A549 (cell line): ENCODE measurements around the gene SLC38A11. TPM values are rescaled to one million over a fixed set of nuclear protein-coding genes. Genes with fewer than 3 reads are reported as not detected.

Experiments used
- ATAC-seq, 2 experiments: fragments of 200-7000 bp in 1 of 2; fragments of >200 bp in 1 of 2; cut with Nextera tagmentation in 1 of 2; cut with Tn5 transposase in 1 of 2; 3 replicates each; pipeline versions ENCODE4 v1.8.0 to v1.9.1; 2018 to 2020; ENCODE audit warnings: mild to moderate bottlenecking in 1 of 2, moderate library complexity in 1 of 2
- CTCF ChIA-PET: fragments of 300-600 bp; sonication (Branson Sonifier 250); formaldehyde crosslinking; extraction: SDS; loops from one replicate; lab custom pipeline; 2021; ENCODE audit warnings: antibody characterized with exemption, inconsistent platforms; lab: Yijun Ruan, JAX
- POLR2A ChIA-PET: fragments of 350-600 bp; formaldehyde crosslinking; extraction: SDS; loops from one replicate; lab custom pipeline; 2021; ENCODE audit warnings: antibody characterized with exemption, inconsistent platforms; lab: Yijun Ruan, JAX
- DNase-seq, 2 experiments: peaks; one replicate each; pipeline versions ENCODE4 v3.0.0 to v3.0.0-alpha.2; 2011 to 2016; ENCODE audit warnings: low read depth in 1 of 2, low spot score in 1 of 2
- FAIRE-seq: peaks from 2 replicates; lab custom pipeline; 2011; peaks lifted over from hg19 to GRCh38; lab: Jason Lieb, UNC
- H3K27ac ChIP-seq, 2 experiments: fragments of >200 bp; sonication (Bioruptor Twin); formaldehyde crosslinking; 3 replicates each; pipeline ENCODE4 v1.5.1; 2016 to 2017
- H3K4me1 ChIP-seq: fragments of >200 bp; sonication (Bioruptor Twin); formaldehyde crosslinking; 3 replicates; pipeline ENCODE4 v1.6.1; 2016
- H3K4me2 ChIP-seq: fragments of >200 bp; sonication (Bioruptor Twin); formaldehyde crosslinking; 3 replicates; pipeline ENCODE4 v1.6.1; 2016
- H3K4me3 ChIP-seq: fragments of >200 bp; sonication (Bioruptor Twin); formaldehyde crosslinking; 3 replicates; pipeline ENCODE4 v1.5.1; 2016
- H3K9me3 ChIP-seq: fragments of >200 bp; sonication (Bioruptor Twin); formaldehyde crosslinking; 3 replicates; pipeline ENCODE4 v1.6.1; 2016
- CBX2 ChIP-seq: fragments of 200-600 bp; sonication (generic); IDR thresholded peaks from 2 replicates; pipeline ENCODE4 v1.6.1; 2016; ENCODE audit warnings: low read depth, mild to moderate bottlenecking, borderline replicate concordance
- CHD4 ChIP-seq: fragments of 200-600 bp; sonication (generic); IDR thresholded peaks from 2 replicates; pipeline ENCODE4 v1.6.1; 2016; ENCODE audit warnings: antibody characterized with exemption, mild to moderate bottlenecking, borderline replicate concordance
- CTCF ChIP-seq: fragments of >200 bp; sonication (Bioruptor Twin); formaldehyde crosslinking; IDR thresholded peaks from 3 replicates; pipeline ENCODE4 v1.5.1; 2016
- EHF ChIP-seq: fragments of 250-450 bp; sonication (Bioruptor Pico); IDR thresholded peaks from 2 replicates; pipeline ENCODE4 v1.5.0; 2020; ENCODE audit warnings: mild to moderate bottlenecking
- FOSB ChIP-seq: fragments of 250-450 bp; sonication (Bioruptor Pico); IDR thresholded peaks from 2 replicates; pipeline ENCODE4 v1.5.0; 2020; ENCODE audit warnings: mild to moderate bottlenecking, moderate library complexity
- FOSL2 ChIP-seq, 2 experiments: fragments of 450-650 bp in 1 of 2; fragments of >200 bp in 1 of 2; sonication (Bioruptor Twin) in 1 of 2; formaldehyde crosslinking; IDR thresholded peaks; 2 replicates each; pipeline versions ENCODE4 v1.5.0 to v1.6.1; 2016 to 2020; ENCODE audit warnings: mild to moderate bottlenecking in 1 of 2, moderate library complexity in 1 of 2
- GATA3 ChIP-seq: IDR thresholded peaks from 2 replicates; pipeline ENCODE4 v1.6.1; 2012; ENCODE audit warnings: borderline replicate concordance
- HDAC2 ChIP-seq: fragments of 200-600 bp; sonication (generic); IDR thresholded peaks from 2 replicates; pipeline ENCODE4 v1.6.1; 2016
- JUN ChIP-seq, 2 experiments: fragments of >200 bp; sonication (Bioruptor Twin); formaldehyde crosslinking; IDR thresholded peaks; 2 replicates in 1 of 2; 3 replicates in 1 of 2; pipeline ENCODE4 v1.6.1; 2016 to 2017
- KDM5A ChIP-seq: fragments of 200-600 bp; sonication (generic); IDR thresholded peaks from 2 replicates; pipeline ENCODE4 v1.6.1; 2016; ENCODE audit warnings: antibody characterized with exemption, mild to moderate bottlenecking
- MAZ ChIP-seq: fragments of 150-350 bp; IDR thresholded peaks from 2 replicates; pipeline ENCODE4 v1.6.1; 2014; ENCODE audit warnings: antibody characterized with exemption, low read depth, low read length, borderline replicate concordance
- MYC ChIP-seq: IDR thresholded peaks from 2 replicates; pipeline ENCODE4 v1.6.1; 2012; ENCODE audit warnings: mild to moderate bottlenecking, inconsistent platforms, low read length, improper control_type of control experiment, borderline replicate concordance
- POLR2AphosphoS2 ChIP-seq: conservative IDR thresholded peaks from 2 replicates; pipeline ENCODE4 v1.6.1; 2012; ENCODE audit warnings: low read length, improper control_type of control experiment, inconsistent platforms
- RAD21 ChIP-seq, 2 experiments: fragments of >200 bp in 1 of 2; sonication (Bioruptor Twin) in 1 of 2; formaldehyde crosslinking in 1 of 2; IDR thresholded peaks in 1 of 2; conservative IDR thresholded peaks in 1 of 2; 2 replicates in 1 of 2; 3 replicates in 1 of 2; pipeline ENCODE4 v1.6.1; 2012 to 2018; ENCODE audit warnings: inconsistent platforms in 1 of 2
- RARB ChIP-seq: fragments of 250-450 bp; sonication (Bioruptor Pico); IDR thresholded peaks from 2 replicates; pipeline ENCODE4 v1.8.0; 2021; ENCODE audit warnings: mild to moderate bottlenecking, moderate library complexity
- RFX5 ChIP-seq: fragments of 450-650 bp; IDR thresholded peaks from 2 replicates; pipeline ENCODE4 v1.7.1; 2014; ENCODE audit warnings: antibody characterized with exemption, mild to moderate bottlenecking, moderate library complexity
- TFCP2L1 ChIP-seq: fragments of 250-450 bp; sonication (Bioruptor Pico); IDR thresholded peaks from 2 replicates; pipeline ENCODE4 v1.5.0; 2021; ENCODE audit warnings: mild to moderate bottlenecking
- USF2 ChIP-seq: fragments of 450-650 bp; IDR thresholded peaks from 2 replicates; pipeline ENCODE4 v1.6.1; 2014; ENCODE audit warnings: antibody characterized with exemption
- ZFP36 ChIP-seq: fragments of 450-650 bp; IDR thresholded peaks from 2 replicates; pipeline ENCODE4 v1.6.1; 2014; ENCODE audit warnings: borderline replicate concordance; ENCODE audit not compliant: partially characterized antibody
- WGBS: methylation state at CpG from one replicate; pipeline ENCODE4 v1.1.6; 2017; ENCODE audit errors: missing lambda C conversion rate; 5-methylcytosine and 5-hydroxymethylcytosine counted together
- polyA plus RNA-seq, 4 experiments: library from polyadenylated mRNA; depleted of rRNA in 3 of 4; stranded (reverse); fragments of >200 nt; fragmentation: RNase III in 1 of 4; extraction: RNeasy Plus Mini Kit Qiagen cat#74134 plus additional on column Dnase treatment in 1 of 4; gene quantifications; 2 replicates in 3 of 4; 3 replicates in 1 of 4; pipeline ENCODE4 v1.2.3, GENCODE V29; 2011 to 2017
- TF ChIP-seq, protein P1 (sequence below): fragments of 150-350 bp; IDR thresholded peaks from 2 replicates; pipeline ENCODE4 v1.6.1; 2014; ENCODE audit warnings: low read depth, mild to moderate bottlenecking, low read length
- TF ChIP-seq, protein P2 (sequence below): fragments of 250-450 bp; sonication (Bioruptor Pico); IDR thresholded peaks from 2 replicates; pipeline ENCODE4 v1.5.0; 2020; ENCODE audit warnings: low read depth, mild to moderate bottlenecking, moderate library complexity
- TF ChIP-seq, protein P3 (sequence below): fragments of 200-600 bp; sonication (generic); IDR thresholded peaks from 2 replicates; pipeline ENCODE4 v1.6.1; 2016; ENCODE audit warnings: antibody characterized with exemption, mild to moderate bottlenecking, moderate library complexity
- TF ChIP-seq, protein P4 (sequence below): IDR thresholded peaks from 2 replicates; pipeline ENCODE4 v1.6.1; 2012

The SLC38A11 gene
- polyA plus RNA-seq, 2 of the 4 experiments (the other 2 are of a cell fraction), result 0.05 to 0.22 TPM

- TF ChIP-seq EHF (CRISPR knock-in tag), result no peak
- TF ChIP-seq HDAC2, result no peak
- no peak for TF ChIP-seq RAD21 (conservative IDR thresholded peaks at IDR 0.05 in 1 of 2, IDR thresholded peaks at IDR 0.05 in 1 of 2)
- no peak for TF ChIP-seq ZFP36
- TF ChIP-seq, protein P1, sequence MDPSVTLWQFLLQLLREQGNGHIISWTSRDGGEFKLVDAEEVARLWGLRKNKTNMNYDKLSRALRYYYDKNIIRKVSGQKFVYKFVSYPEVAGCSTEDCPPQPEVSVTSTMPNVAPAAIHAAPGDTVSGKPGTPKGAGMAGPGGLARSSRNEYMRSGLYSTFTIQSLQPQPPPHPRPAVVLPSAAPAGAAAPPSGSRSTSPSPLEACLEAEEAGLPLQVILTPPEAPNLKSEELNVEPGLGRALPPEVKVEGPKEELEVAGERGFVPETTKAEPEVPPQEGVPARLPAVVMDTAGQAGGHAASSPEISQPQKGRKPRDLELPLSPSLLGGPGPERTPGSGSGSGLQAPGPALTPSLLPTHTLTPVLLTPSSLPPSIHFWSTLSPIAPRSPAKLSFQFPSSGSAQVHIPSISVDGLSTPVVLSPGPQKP, result no peak
- TF ChIP-seq, protein P2, sequence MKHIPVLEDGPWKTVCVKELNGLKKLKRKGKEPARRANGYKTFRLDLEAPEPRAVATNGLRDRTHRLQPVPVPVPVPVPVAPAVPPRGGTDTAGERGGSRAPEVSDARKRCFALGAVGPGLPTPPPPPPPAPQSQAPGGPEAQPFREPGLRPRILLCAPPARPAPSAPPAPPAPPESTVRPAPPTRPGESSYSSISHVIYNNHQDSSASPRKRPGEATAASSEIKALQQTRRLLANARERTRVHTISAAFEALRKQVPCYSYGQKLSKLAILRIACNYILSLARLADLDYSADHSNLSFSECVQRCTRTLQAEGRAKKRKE (CRISPR knock-in tag), result no peak
- TF ChIP-seq KDM5A, result no peak
- no peaks in the 10 kb centered on the region for H3K9me3 ChIP-seq
- DNase-seq (no peak), FAIRE-seq (no peak), ATAC-seq (no peak)
- CTCF ChIA-PET, result interaction anchor here (2.6 kb wide), 1 partner anchor 9 kb away, joined by 9 read pairs; no protein-coding TSS in a partner anchor
- 84% methylated on average over 2 of the region's 2 CpGs for WGBS
- no peak overlapping the region for H3K4me3 ChIP-seq
- peaks cover 2% of the 10 kb centered on the region; the same call in 2 of the 3 replicates for H3K4me1 ChIP-seq
- POLR2A ChIA-PET, result no interaction called here
- H3K27ac ChIP-seq, result no peak overlapping the region
- H3K4me2 ChIP-seq, result no peak overlapping the region
Observed at GRCh38 chr2:164903951-164904350, 51.4 kb downstream of the SLC38A11 start.

DNA sequence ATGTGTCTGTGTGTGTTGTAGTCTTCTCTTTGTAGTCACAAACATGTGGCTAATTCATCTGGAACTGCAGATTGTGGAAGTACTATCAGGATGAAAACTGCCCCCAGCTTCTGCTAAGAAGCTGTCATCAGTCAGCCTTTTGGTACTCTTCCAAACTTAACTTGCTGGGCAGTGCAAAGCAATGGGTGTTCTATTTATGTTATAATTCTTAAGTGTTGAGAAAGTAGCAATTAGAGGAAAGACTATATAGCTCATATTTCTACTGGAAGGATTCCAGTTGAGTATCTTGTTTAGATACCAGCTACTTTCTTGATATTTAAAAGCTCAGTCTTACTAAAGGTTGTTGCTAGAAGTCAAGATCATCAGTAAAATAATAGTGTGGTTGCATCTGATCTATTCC is 52.1 kb downstream of the SLC38A11 start:
- DNase-seq (no peak), ATAC-seq (no peak), FAIRE-seq (no peak)
- CTCF ChIA-PET, result interaction anchor here (2.6 kb wide), 1 partner anchor 10 kb away, joined by 9 read pairs; no protein-coding TSS in a partner anchor
- H3K4me1 ChIP-seq, result peaks cover 10% of the 10 kb centered on the region; the same call in 2 of the 3 replicates
- no peak overlapping the region for H3K27ac ChIP-seq
- TF ChIP-seq KDM5A (no peak), CBX2 (no peak), CTCF (no peak), MYC (no peak), GATA3 (no peak), FOSL2 (IDR thresholded peaks at IDR 0.05) (no peak), FOSL2 (CRISPR knock-in tag; IDR thresholded peaks at IDR 0.05) (no peak), RFX5 (no peak), RARB (CRISPR knock-in tag) (no peak), USF2 (no peak), MAZ (no peak), CHD4 (no peak), POLR2AphosphoS2 (no peak), TFCP2L1 (no peak), JUN (IDR thresholded peaks at IDR 0.05) (no peak), FOSB (no peak)
- TF ChIP-seq, protein P3, sequence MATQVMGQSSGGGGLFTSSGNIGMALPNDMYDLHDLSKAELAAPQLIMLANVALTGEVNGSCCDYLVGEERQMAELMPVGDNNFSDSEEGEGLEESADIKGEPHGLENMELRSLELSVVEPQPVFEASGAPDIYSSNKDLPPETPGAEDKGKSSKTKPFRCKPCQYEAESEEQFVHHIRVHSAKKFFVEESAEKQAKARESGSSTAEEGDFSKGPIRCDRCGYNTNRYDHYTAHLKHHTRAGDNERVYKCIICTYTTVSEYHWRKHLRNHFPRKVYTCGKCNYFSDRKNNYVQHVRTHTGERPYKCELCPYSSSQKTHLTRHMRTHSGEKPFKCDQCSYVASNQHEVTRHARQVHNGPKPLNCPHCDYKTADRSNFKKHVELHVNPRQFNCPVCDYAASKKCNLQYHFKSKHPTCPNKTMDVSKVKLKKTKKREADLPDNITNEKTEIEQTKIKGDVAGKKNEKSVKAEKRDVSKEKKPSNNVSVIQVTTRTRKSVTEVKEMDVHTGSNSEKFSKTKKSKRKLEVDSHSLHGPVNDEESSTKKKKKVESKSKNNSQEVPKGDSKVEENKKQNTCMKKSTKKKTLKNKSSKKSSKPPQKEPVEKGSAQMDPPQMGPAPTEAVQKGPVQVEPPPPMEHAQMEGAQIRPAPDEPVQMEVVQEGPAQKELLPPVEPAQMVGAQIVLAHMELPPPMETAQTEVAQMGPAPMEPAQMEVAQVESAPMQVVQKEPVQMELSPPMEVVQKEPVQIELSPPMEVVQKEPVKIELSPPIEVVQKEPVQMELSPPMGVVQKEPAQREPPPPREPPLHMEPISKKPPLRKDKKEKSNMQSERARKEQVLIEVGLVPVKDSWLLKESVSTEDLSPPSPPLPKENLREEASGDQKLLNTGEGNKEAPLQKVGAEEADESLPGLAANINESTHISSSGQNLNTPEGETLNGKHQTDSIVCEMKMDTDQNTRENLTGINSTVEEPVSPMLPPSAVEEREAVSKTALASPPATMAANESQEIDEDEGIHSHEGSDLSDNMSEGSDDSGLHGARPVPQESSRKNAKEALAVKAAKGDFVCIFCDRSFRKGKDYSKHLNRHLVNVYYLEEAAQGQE, result no peak
- TF ChIP-seq, protein P4, sequence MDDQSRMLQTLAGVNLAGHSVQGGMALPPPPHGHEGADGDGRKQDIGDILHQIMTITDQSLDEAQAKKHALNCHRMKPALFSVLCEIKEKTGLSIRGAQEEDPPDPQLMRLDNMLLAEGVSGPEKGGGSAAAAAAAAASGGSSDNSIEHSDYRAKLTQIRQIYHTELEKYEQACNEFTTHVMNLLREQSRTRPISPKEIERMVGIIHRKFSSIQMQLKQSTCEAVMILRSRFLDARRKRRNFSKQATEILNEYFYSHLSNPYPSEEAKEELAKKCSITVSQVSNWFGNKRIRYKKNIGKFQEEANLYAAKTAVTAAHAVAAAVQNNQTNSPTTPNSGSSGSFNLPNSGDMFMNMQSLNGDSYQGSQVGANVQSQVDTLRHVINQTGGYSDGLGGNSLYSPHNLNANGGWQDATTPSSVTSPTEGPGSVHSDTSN, result no peak
- TF ChIP-seq, protein P1, result no peak
- TF ChIP-seq, protein P2 (CRISPR knock-in tag), result no peak
- no peaks in the 10 kb centered on the region for H3K9me3 ChIP-seq
- no peak overlapping the region for H3K4me3 ChIP-seq
- POLR2A ChIA-PET, result no interaction called here
- H3K4me2 ChIP-seq, result no peak overlapping the region
